IMR-90 (cell line): ENCODE data around the gene MRPL34. TPM values are rescaled to one million over a fixed set of nuclear protein-coding genes. Genes with fewer than 3 reads are reported as not detected.

Source experiments
- ATAC-seq: fragments of 200-7000 bp; cut with Tn5 transposase; 2 replicates; pipeline ENCODE4 v1.9.1; 2020; ENCODE audit warnings: low read depth, mild to moderate bottlenecking, moderate library complexity
- BruUV-seq: library from RNA; stranded (reverse); fragments of 400-500 nt; replicated peaks from 2 replicates; lab custom pipeline; 2021; lab: Mats Ljungman, UMichigan
- CTCF ChIA-PET: fragments of 300-600 bp; formaldehyde crosslinking; extraction: SDS; loops from one replicate; lab custom pipeline; 2021; ENCODE audit warnings: antibody characterized with exemption; lab: Yijun Ruan, JAX
- POLR2A ChIA-PET: fragments of 300-600 bp; sonication (Branson Sonifier 250); formaldehyde crosslinking; loops from one replicate; lab custom pipeline; 2022; ENCODE audit warnings: antibody characterized with exemption; ENCODE audit not compliant: unreplicated experiment; lab: Charles Lee
- DNase-seq: peaks from one replicate; pipeline ENCODE4 v3.0.0; 2013
- H2AFZ ChIP-seq: replicated peaks from 2 replicates; pipeline ENCODE3; 2013; ENCODE audit warnings: low read length, mild to moderate bottlenecking; ENCODE audit not compliant: poor library complexity
- H2AK5ac ChIP-seq: 2 replicates; pipeline ENCODE4 v1.6.1; 2013; ENCODE audit warnings: low read depth, low read length, inconsistent platforms
- H2AK9ac ChIP-seq: replicated peaks from 2 replicates; pipeline ENCODE3; 2013; ENCODE audit warnings: mild to moderate bottlenecking, low read depth, low read length, moderate library complexity; ENCODE audit not compliant: poor library complexity
- H2BK120ac ChIP-seq: 2 replicates; pipeline ENCODE4 v1.6.1; 2013; ENCODE audit warnings: low read depth, low read length, inconsistent platforms
- H2BK15ac ChIP-seq: 3 replicates; pipeline ENCODE4 v1.6.1; 2013; ENCODE audit warnings: low read depth, low read length, inconsistent platforms
- H2BK20ac ChIP-seq: 2 replicates; pipeline ENCODE4 v1.6.1; 2013; ENCODE audit warnings: low read depth, mild to moderate bottlenecking, inconsistent platforms, low read length, moderate library complexity
- H2BK5ac ChIP-seq: 2 replicates; pipeline ENCODE4 v1.6.1; 2013; ENCODE audit warnings: mild to moderate bottlenecking, low read depth, low read length, inconsistent platforms; ENCODE audit not compliant: poor library complexity, severe bottlenecking
- H3K14ac ChIP-seq: replicated peaks from 2 replicates; pipeline ENCODE4 v1.6.1; 2013; ENCODE audit warnings: low read depth, low read length, inconsistent platforms
- H3K18ac ChIP-seq: 2 replicates; pipeline ENCODE4 v1.6.1; 2013; ENCODE audit warnings: low read depth, low read length, control low read depth
- H3K23ac ChIP-seq: 2 replicates; pipeline ENCODE4 v1.6.1; 2013; ENCODE audit warnings: low read depth, low read length, inconsistent platforms
- H3K27ac ChIP-seq: 2 replicates; pipeline ENCODE4 v1.5.1; 2013; ENCODE audit warnings: mild to moderate bottlenecking, control low read depth, low read length; ENCODE audit not compliant: insufficient read depth
- H3K27me3 ChIP-seq: 2 replicates; pipeline ENCODE4 v1.6.1; 2013; ENCODE audit warnings: low read length; ENCODE audit not compliant: control insufficient read depth, insufficient read depth
- H3K36me3 ChIP-seq: 2 replicates; pipeline ENCODE4 v1.6.1; 2013; ENCODE audit warnings: low read length, mixed read lengths; ENCODE audit not compliant: control insufficient read depth, insufficient read depth
- H3K4ac ChIP-seq: 2 replicates; pipeline ENCODE4 v1.6.1; 2013; ENCODE audit warnings: low read depth, low read length, inconsistent platforms
- H3K4me1 ChIP-seq: 2 replicates; pipeline ENCODE4 v1.6.1; 2013; ENCODE audit warnings: low read length, mixed read lengths; ENCODE audit not compliant: control insufficient read depth, insufficient read depth
- H3K4me2 ChIP-seq: 2 replicates; pipeline ENCODE4 v1.6.1; 2013; ENCODE audit warnings: low read depth, mild to moderate bottlenecking, control low read depth, low read length, moderate library complexity
- H3K4me3 ChIP-seq: 2 replicates; pipeline ENCODE4 v1.5.1; 2013; ENCODE audit warnings: low read depth, mild to moderate bottlenecking, control low read depth, low read length, moderate library complexity; ENCODE audit not compliant: insufficient read depth
- H3K56ac ChIP-seq: 2 replicates; pipeline ENCODE4 v1.6.1; 2013; ENCODE audit warnings: low read length, inconsistent platforms; ENCODE audit not compliant: insufficient read depth; ENCODE audit errors: extremely low read depth
- H3K79me1 ChIP-seq, 2 experiments: 2 replicates each; pipeline ENCODE4 v1.6.1; 2013; ENCODE audit warnings: low read length in 2 of 2, inconsistent platforms in 1 of 2, low read depth in 1 of 2
- H3K9ac ChIP-seq: 2 replicates; pipeline ENCODE4 v1.6.1; 2013; ENCODE audit warnings: low read depth, low read length, control low read depth
- H3K9me1 ChIP-seq: 2 replicates; pipeline ENCODE4 v1.6.1; 2013; ENCODE audit warnings: low read length, inconsistent platforms; ENCODE audit not compliant: insufficient read depth
- H3K9me3 ChIP-seq: 2 replicates; pipeline ENCODE4 v1.6.1; 2013; ENCODE audit warnings: low read length; ENCODE audit not compliant: control insufficient read depth, insufficient read depth
- H4K20me1 ChIP-seq: 2 replicates; pipeline ENCODE4 v1.6.1; 2013; ENCODE audit warnings: low read length, inconsistent platforms; ENCODE audit not compliant: insufficient read depth
- H4K5ac ChIP-seq: 2 replicates; pipeline ENCODE4 v1.6.1; 2013; ENCODE audit warnings: mild to moderate bottlenecking, low read depth, low read length, control low read depth
- H4K8ac ChIP-seq, 2 experiments: 2 replicates each; pipeline ENCODE4 v1.6.1; 2013; ENCODE audit warnings: low read depth in 2 of 2, low read length in 2 of 2, control low read depth in 1 of 2, inconsistent platforms in 1 of 2
- H4K91ac ChIP-seq: 2 replicates; pipeline ENCODE4 v1.6.1; 2013; ENCODE audit warnings: low read depth, low read length, inconsistent platforms; ENCODE audit not compliant: insufficient read depth
- BHLHE40 ChIP-seq: fragments of 150-350 bp; IDR thresholded peaks from 2 replicates; pipeline ENCODE4 v1.6.1; 2016; ENCODE audit warnings: mild to moderate bottlenecking, low read depth, low read length
- CEBPB ChIP-seq: IDR thresholded peaks from 2 replicates; pipeline ENCODE4 v1.6.1; 2012; ENCODE audit warnings: low read depth, low read length, improper control_type of control experiment
- CHD1 ChIP-seq: IDR thresholded peaks from 2 replicates; pipeline ENCODE4 v1.6.1; 2012; ENCODE audit warnings: low read depth, low read length, improper control_type of control experiment
- FOS ChIP-seq: fragments of 150-350 bp; IDR thresholded peaks from 2 replicates; pipeline ENCODE4 v1.6.1; 2016; ENCODE audit warnings: low read depth, low read length
- MAFK ChIP-seq: IDR thresholded peaks from 2 replicates; pipeline ENCODE4 v1.6.1; 2012; ENCODE audit warnings: low read depth, low read length, improper control_type of control experiment
- MAZ ChIP-seq: IDR thresholded peaks from 2 replicates; pipeline ENCODE4 v1.6.1; 2012; ENCODE audit warnings: low read depth, mild to moderate bottlenecking, low read length, improper control_type of control experiment, moderate library complexity, borderline replicate concordance
- MXI1 ChIP-seq: IDR thresholded peaks from 2 replicates; pipeline ENCODE4 v1.6.1; 2012; ENCODE audit warnings: low read depth, mild to moderate bottlenecking, low read length, moderate library complexity, borderline replicate concordance
- NFE2L2 ChIP-seq: fragments of 150-350 bp; IDR thresholded peaks from 2 replicates; pipeline ENCODE4 v1.6.1; 2016; ENCODE audit warnings: low read depth, mild to moderate bottlenecking, low read length
- POLR2A ChIP-seq: IDR thresholded peaks from 2 replicates; pipeline ENCODE4 v1.6.1; 2012; ENCODE audit warnings: mild to moderate bottlenecking, low read depth, low read length
- RAD21 ChIP-seq: IDR thresholded peaks from 2 replicates; pipeline ENCODE4 v1.6.1; 2012; ENCODE audit warnings: low read length, improper control_type of control experiment
- RCOR1 ChIP-seq: IDR thresholded peaks from 2 replicates; pipeline ENCODE4 v1.6.1; 2012; ENCODE audit warnings: mild to moderate bottlenecking, low read length, improper control_type of control experiment; ENCODE audit not compliant: insufficient replicate concordance
- RFX5 ChIP-seq: IDR thresholded peaks from 2 replicates; pipeline ENCODE4 v1.8.0; 2012; ENCODE audit warnings: low read depth, mild to moderate bottlenecking, low read length, moderate library complexity
- SMC3 ChIP-seq: fragments of 150-350 bp; IDR thresholded peaks from 2 replicates; pipeline ENCODE4 v1.6.1; 2016; ENCODE audit warnings: low read depth, mild to moderate bottlenecking, antibody characterized with exemption, low read length, moderate library complexity
- WGBS, 2 experiments: methylation state at CpG; one replicate each; pipeline versions ENCODE4 v1.1.5 to v1.1.7; 2013; ENCODE audit warnings: missing lambda C conversion rate in 2 of 2; ENCODE audit not compliant: insufficient read length in 1 of 2; ENCODE audit errors: extremely low coverage in 2 of 2; 5-methylcytosine and 5-hydroxymethylcytosine counted together
- dilution Hi-C: fragments of 300-500 bp; cut with HindIII; formaldehyde crosslinking; loops from one replicate; pipeline ENCODE4 v1.14.3; 2018; ENCODE audit warnings: low sequenced_read_pairs; ENCODE audit not compliant: unreplicated experiment
- in situ Hi-C: fragments of 300-500 bp; cut with MboI; formaldehyde crosslinking; loops from 3 replicates; pipeline ENCODE4 v1.14.3; 2019; ENCODE audit warnings: low sequenced_read_pairs, inconsistent platforms, mixed read lengths
- intact Hi-C: fragments of 100-400 bp; cut with micrococcal nuclease; formaldehyde crosslinking; loops from 2 replicates; pipeline ENCODE4 v1.10.0; 2022
- polyA plus RNA-seq, 3 experiments: library from polyadenylated mRNA; depleted of rRNA; stranded (reverse); fragments of >200 nt; gene quantifications; 2 replicates each; pipeline ENCODE4 v1.2.3, GENCODE V29; 2012; ENCODE audit warnings: low replicate concordance in 1 of 3
- total RNA-seq: library from RNA; depleted of rRNA; stranded (reverse); fragments of >200 nt; gene quantifications from 2 replicates; pipeline ENCODE4 v1.2.3, GENCODE V29; 2012
- TF ChIP-seq, protein P1 (sequence below): fragments of 150-350 bp; IDR thresholded peaks from 2 replicates; pipeline ENCODE4 v1.6.1; 2016; ENCODE audit warnings: low read depth, mild to moderate bottlenecking, low read length, moderate library complexity, borderline replicate concordance
- TF ChIP-seq, protein P2 (sequence below): conservative IDR thresholded peaks from 2 replicates; pipeline ENCODE4 v1.5.1; 2012; ENCODE audit warnings: mild to moderate bottlenecking, low read depth, low read length, improper control_type of control experiment
- TF ChIP-seq, protein P3 (sequence below): fragments of 150-350 bp; IDR thresholded peaks from 2 replicates; pipeline ENCODE4 v1.6.1; 2017; ENCODE audit warnings: mild to moderate bottlenecking, antibody characterized with exemption, low read length, low read depth

Gene MRPL34
- total and polyA plus RNA-seq, 2 of the 4 experiments (the other 2 are of a cell fraction): 7.3 to 37.0 TPM

DNA sequence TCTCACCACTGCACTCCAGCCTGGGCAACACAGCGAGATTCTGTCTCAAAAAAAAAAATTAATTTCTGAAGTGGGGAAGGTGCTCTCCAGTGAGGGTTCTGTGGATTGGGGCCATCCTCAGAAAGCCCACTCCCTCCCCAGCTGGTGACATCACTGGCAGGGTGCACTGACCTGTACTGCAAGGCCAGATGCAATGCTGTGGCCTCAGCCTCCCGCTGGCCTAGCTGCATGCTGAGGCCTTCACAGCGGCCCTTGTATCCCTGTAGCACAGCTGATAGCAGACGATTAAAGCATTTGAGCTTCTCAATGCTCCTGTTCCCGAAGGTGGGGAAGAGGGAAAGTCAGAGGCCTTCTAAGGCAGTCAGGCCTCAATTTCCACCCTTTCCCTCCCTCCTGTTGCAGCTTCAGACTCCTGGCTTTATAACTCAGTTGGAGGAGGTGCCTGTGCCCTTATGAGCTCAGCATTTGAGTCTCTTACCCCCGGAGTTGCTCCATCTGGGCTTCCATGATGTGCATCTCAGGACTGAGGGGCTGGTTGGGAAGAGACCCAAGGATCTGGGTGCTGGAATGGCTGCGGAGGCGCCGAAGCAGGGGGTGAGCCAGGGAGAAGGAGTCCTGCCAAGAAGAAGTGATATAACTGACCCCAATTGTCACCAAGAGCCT lies 46.4 kb upstream of the MRPL34 start:
- no peak for TF ChIP-seq CHD1
- TF ChIP-seq NFE2L2: no peak
- TF ChIP-seq RFX5: no peak
- no peak for TF ChIP-seq FOS
- TF ChIP-seq BHLHE40: no peak
- TF ChIP-seq SMC3: no peak
- TF ChIP-seq, protein P1, sequence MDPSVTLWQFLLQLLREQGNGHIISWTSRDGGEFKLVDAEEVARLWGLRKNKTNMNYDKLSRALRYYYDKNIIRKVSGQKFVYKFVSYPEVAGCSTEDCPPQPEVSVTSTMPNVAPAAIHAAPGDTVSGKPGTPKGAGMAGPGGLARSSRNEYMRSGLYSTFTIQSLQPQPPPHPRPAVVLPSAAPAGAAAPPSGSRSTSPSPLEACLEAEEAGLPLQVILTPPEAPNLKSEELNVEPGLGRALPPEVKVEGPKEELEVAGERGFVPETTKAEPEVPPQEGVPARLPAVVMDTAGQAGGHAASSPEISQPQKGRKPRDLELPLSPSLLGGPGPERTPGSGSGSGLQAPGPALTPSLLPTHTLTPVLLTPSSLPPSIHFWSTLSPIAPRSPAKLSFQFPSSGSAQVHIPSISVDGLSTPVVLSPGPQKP: no peak
- TF ChIP-seq MXI1: no peak
- TF ChIP-seq, protein P2, sequence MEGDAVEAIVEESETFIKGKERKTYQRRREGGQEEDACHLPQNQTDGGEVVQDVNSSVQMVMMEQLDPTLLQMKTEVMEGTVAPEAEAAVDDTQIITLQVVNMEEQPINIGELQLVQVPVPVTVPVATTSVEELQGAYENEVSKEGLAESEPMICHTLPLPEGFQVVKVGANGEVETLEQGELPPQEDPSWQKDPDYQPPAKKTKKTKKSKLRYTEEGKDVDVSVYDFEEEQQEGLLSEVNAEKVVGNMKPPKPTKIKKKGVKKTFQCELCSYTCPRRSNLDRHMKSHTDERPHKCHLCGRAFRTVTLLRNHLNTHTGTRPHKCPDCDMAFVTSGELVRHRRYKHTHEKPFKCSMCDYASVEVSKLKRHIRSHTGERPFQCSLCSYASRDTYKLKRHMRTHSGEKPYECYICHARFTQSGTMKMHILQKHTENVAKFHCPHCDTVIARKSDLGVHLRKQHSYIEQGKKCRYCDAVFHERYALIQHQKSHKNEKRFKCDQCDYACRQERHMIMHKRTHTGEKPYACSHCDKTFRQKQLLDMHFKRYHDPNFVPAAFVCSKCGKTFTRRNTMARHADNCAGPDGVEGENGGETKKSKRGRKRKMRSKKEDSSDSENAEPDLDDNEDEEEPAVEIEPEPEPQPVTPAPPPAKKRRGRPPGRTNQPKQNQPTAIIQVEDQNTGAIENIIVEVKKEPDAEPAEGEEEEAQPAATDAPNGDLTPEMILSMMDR: no peak
- no peak for TF ChIP-seq RCOR1
- no peak for TF ChIP-seq MAFK
- no peak for TF ChIP-seq POLR2A
- TF ChIP-seq, protein P3, sequence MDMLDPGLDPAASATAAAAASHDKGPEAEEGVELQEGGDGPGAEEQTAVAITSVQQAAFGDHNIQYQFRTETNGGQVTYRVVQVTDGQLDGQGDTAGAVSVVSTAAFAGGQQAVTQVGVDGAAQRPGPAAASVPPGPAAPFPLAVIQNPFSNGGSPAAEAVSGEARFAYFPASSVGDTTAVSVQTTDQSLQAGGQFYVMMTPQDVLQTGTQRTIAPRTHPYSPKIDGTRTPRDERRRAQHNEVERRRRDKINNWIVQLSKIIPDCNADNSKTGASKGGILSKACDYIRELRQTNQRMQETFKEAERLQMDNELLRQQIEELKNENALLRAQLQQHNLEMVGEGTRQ: no peak
- no peak for TF ChIP-seq MAZ
- no peak for TF ChIP-seq RAD21
- no peak for TF ChIP-seq CEBPB
- H3K27ac ChIP-seq: no peak overlapping the region
- no peak overlapping the region for H2AFZ ChIP-seq
- 0 out of 2 replicates have a peak, but pooled peaks cover 4% of the 10 kb centered on the region for H4K20me1 ChIP-seq
- ChIA-PET POLR2A (no interaction called here), CTCF (interaction anchor here (0.6 kb wide), 1 partner anchor 208 kb away, joined by 3 read pairs; no protein-coding TSS in a partner anchor)
- H4K8ac ChIP-seq: no peak overlapping the region
- no peak for ATAC-seq
- dilution Hi-C loops: no loop called here
- no peak for DNase-seq
- no peak overlapping the region for H4K91ac ChIP-seq
- H2BK120ac ChIP-seq: no peak overlapping the region
- 60% methylated on average over 1 of the region's 9 CpGs; no CpG with 5 or more reads in 1 of the 2 experiments for WGBS, 2 experiments
- no peaks in the 10 kb centered on the region for H3K4me1 ChIP-seq
- no peak overlapping the region for H3K14ac ChIP-seq
- intact Hi-C loops: no loop called here
- no peak overlapping the region for H3K9ac ChIP-seq
- no peak overlapping the region for H3K56ac ChIP-seq
- in situ Hi-C loops: no loop called here
- no peaks in the 10 kb centered on the region; a peak in 1 of 4 replicates for H3K79me1 ChIP-seq
- no peak overlapping the region for H2BK20ac ChIP-seq
- H3K18ac ChIP-seq: no peak overlapping the region
- no peak overlapping the region for H3K4ac ChIP-seq
- H4K5ac ChIP-seq: no peak overlapping the region
- H3K9me3 ChIP-seq: peaks cover 10% of the 10 kb centered on the region
- H2AK9ac ChIP-seq: no peak overlapping the region
- H2BK15ac ChIP-seq: no peak overlapping the region
- H3K36me3 ChIP-seq: no peaks in the 10 kb centered on the region
- H3K4me2 ChIP-seq: no peak overlapping the region
- no peak overlapping the region for H2AK5ac ChIP-seq
- H2BK5ac ChIP-seq: no peak overlapping the region
- no peak overlapping the region for H3K23ac ChIP-seq
- no peak overlapping the region for H3K4me3 ChIP-seq
- no TSS peak for BruUV-seq
- H3K9me1 ChIP-seq: peaks cover 4% of the 10 kb centered on the region
- no peaks in the 10 kb centered on the region; the same call in 1 of the 2 replicates for H3K27me3 ChIP-seq
